NCI-H446 (cell line): ENCODE measurements around the gene TMEM254.
"Not testable (repeated sequence)": the region's sequence is repeated elsewhere in the genome, so short reads cannot be mapped to it uniquely, and the experiment has no call there.

Experiments used
- DNase-seq, 2 experiments: peaks; one replicate each; lab custom pipeline; 2025; lab: John Stamatoyannopoulos, UW

TMEM254 gene

DNA sequence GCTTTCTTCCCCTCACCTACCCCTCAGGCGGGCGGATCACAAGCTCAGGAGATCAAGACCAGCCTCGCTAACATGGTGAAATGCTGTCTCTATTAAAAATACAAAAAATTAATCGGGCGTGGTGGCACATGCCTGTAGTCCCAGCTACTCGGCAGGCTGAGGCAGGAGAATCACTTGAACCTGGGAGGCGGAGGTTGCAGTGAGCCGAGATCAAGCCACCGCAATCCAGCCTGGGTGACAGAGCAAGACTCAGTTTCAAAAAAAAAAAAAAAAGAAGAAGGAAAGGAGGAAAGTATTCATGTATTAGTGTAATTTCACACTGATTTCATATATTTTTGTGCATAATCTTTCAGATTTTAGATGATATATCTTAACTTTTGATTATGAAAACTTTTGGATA lies 55.2 kb downstream of the TMEM254 start:
- DNase-seq: not testable (repeated sequence)

- DNase-seq: peak; percentile 54 to 87
Measured at GRCh38 chr10:80136134-80136571, 57.7 kb downstream of the TMEM254 start.

DNA sequence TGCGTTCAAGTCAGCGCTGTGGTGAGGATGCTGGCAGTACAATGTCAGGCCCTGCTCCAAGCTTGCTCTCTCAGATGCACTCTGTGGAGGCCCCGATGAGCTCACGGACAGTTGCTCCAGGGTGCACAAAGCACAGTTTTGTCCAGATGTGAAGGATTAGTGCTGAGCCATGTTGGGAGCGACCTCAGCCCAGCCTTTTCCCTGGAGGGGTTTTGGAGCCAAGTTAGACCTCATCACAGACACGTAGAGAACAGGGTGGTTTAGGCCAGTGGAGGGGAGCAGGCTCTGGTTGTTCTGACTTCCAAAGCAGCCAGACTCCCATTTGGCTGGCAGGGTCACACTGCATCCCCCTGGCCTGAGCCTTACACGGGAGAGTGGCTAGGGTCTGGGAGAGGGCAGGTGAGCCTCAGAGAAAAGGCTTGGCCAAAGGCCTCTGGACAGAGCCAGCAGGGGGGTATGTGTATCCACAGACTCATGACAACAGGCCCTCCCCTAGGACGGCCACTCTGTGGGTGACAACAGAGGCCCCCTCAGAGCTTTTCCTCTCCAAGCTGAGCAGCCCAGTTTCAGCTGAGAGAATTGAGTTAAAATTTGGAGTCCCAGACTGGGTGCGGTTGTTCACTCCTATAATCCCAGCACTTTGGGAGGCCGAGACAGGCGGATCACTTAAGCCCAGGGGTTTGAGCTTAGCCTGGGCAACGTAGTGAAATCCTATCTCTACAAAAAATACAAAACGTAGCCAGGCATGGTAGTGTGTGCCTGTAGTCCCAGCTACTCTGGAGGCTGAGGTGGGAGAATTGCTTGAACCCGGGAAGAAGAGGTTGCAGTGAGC lies 58.8 kb downstream of the TMEM254 start:
- DNase-seq: peak; percentile 9 to 26

- DNase-seq: no peak
Measured at GRCh38 chr10:80137920-80138319, 59.5 kb downstream of the TMEM254 start.

GRCh38 chr10:80139265-80139664 lies 60.8 kb downstream of the TMEM254 start:
- peak in 1 of 2 experiments; percentile 18 for DNase-seq

DNA sequence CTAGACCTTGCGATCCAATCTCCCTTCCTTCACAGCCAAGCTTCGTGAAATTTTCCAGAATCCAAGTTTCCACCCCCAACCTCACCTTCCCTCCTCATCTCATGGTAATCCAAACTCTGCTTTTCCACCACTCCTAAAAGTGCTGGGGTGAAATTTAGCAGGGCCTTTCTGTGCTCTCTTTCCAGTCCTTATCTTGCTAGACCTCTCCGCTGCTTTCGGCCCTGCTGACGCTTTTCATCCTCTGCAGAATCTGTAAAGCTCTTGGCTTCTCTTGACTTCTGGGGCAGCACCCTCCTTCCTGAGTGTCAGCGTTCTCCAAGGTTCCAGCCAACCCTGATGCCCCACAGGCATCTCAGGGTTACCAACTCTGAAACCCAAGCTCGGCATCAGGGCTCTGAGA lies 61.8 kb downstream of the TMEM254 start:
- no peak for DNase-seq

DNA sequence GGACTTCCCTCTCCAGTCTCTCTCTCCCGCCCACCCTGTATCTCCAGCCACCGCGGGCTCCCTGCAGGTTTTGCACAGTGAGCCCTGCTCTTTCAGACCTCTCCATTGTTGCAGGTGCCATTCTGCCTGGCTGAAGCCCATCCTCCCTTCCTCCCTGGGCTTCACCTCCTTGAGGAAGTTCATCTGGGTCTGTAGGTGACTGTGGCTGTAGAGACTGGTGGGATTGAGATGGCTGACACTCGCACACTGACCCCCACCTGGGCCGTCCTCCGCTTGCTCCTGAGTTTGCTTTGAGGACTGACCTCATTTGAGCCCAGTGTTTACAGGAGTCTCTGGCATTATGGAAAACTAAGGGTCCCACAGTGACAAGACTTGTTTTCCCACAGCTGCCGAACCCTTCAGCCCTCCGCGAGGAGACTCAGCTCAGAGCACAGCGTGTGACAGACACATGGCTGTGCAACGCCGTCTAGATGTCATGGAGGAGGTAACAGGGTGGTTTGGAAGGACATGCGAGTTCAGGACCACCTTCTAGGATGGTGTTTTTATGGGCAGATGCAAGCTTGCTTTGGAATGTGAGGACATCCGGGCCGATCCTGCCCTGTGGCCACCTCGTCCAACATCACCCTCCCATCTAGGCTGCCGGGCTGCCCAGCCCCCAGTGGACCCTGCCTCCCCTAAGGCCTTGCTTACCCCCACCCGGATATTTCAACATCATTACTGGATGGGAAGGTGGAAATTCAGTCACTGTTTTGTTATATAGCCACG lies 63.4 kb downstream of the TMEM254 start:
- no peak for DNase-seq
